Adipocyte (in vitro differentiated cells): Measurements from ENCODE around the gene PPM1F.
A peak's percentile ranks its signal among the peaks of the same experiment; 100 is the strongest.

Experiments used
- DNase-seq: peaks from one replicate; pipeline ENCODE4 v3.0.0-alpha.2; 2015; ENCODE audit warnings: low read depth
- H3K27me3 ChIP-seq: replicated peaks from 2 replicates; pipeline ENCODE4 v1.7.0; 2013; ENCODE audit warnings: mild to moderate bottlenecking, low read length, moderate library complexity; ENCODE audit not compliant: control insufficient read depth, insufficient read depth
- H3K36me3 ChIP-seq: 2 replicates; pipeline ENCODE4 v1.7.0; 2013; ENCODE audit warnings: low read length, mild to moderate bottlenecking, moderate library complexity; ENCODE audit not compliant: control insufficient read depth, insufficient read depth, severe bottlenecking
- H3K4me1 ChIP-seq: 2 replicates; pipeline ENCODE4 v1.7.0; 2013; ENCODE audit warnings: mild to moderate bottlenecking, low read length, moderate library complexity; ENCODE audit not compliant: control insufficient read depth, insufficient read depth
- H3K4me3 ChIP-seq: 2 replicates; pipeline ENCODE4 v1.7.0; 2013; ENCODE audit warnings: mild to moderate bottlenecking, low read length, moderate library complexity
- H3K9ac ChIP-seq: 2 replicates; pipeline ENCODE4 v1.7.0; 2013; ENCODE audit warnings: mild to moderate bottlenecking, low read length, moderate library complexity
- H3K9me3 ChIP-seq: 2 replicates; pipeline ENCODE4 v1.7.0; 2013; ENCODE audit warnings: mild to moderate bottlenecking, low read length, moderate library complexity; ENCODE audit not compliant: control insufficient read depth

The PPM1F gene

DNA sequence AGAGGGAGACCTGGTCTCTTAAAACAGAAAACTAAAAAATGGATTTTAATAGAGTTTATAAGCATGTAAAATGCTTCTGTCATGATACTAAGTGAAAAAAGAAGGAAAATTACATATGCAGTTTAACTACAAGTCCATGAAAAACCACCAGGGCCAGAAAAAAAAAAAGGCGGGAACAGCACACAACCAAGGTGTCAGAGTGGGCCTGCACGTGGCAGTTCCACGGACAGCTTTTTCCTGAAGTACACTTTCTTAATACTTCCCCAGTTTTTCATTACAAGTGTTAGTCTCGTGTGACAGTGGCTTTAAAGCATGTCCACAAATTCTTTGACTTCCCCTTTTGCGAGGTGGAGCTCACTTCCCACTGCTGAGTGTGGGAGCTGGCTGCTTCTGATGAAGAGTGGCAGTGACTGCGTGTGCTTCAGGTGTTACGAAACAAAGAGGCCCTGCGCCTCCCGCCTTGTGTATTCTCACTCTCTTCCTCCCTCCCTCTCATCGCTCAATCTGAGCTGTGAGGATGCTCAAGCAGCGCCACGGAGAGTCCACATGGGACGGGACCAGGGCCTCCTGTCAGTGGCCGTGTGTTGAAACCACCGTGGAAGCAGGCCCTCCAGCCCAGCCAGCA, 16.4 kb downstream of the PPM1F start:
- peak overlapping the region; percentile 98 for H3K9ac ChIP-seq
- peak; percentile 20 for DNase-seq
- peaks cover 37% of the 10 kb centered on the region for H3K4me1 ChIP-seq
- no peaks in the 10 kb centered on the region for H3K27me3 ChIP-seq
- H3K36me3 ChIP-seq: peaks cover 24% of the 10 kb centered on the region
- H3K9me3 ChIP-seq: no peaks in the 10 kb centered on the region
- H3K4me3 ChIP-seq: no peak overlapping the region

DNA sequence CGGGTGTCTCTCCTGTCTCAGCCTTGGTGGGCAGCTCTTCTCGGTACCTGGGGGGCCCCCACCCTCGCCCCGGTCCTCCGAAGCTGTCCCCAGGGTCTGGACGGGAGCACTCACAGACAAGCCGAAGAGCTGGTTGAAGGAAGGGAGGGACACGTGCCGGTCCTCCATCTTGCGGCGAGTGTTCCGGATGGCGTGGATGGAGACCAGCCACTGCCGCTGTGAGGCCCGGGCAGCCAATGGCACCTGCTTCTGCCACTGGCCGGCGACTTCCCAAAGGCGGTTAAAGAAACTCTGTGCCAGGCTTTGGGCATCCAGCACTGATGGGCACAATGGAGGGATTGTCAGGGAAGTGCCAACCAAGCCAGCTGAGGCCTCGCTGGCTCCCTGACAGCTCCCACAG, 18.7 kb downstream of the PPM1F start:
- Histone ChIP-seq H3K4me3 (no peak overlapping the region), H3K4me1 (peaks cover 24% of the 10 kb centered on the region), H3K36me3 (peaks cover 48% of the 10 kb centered on the region), H3K27me3 (no peaks in the 10 kb centered on the region), H3K9me3 (no peaks in the 10 kb centered on the region), H3K9ac (no peak overlapping the region)
- DNase-seq: no peak

DNA sequence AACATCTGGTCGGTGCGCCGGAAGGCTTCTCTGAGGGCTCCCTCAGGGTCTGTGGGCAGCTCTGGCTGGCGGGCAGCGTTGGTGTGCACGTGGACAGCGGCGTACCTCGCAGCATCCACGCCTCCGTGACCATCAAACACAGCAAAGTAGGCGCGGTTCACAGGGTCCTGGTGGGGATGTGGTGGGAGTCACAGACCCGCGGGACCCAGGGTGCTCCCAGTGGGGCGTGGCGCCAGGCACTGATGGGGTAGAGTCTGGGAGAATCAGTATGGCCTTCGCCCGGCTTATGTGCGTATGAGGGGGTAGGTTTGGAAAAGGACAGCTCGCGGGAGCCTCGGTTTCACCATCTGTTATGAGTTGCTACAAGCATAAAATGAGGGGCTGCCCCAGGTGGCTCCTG, 19.2 kb downstream of the PPM1F start:
- no peaks in the 10 kb centered on the region for H3K27me3 ChIP-seq
- peaks cover 19% of the 10 kb centered on the region for H3K4me1 ChIP-seq
- no peaks in the 10 kb centered on the region for H3K9me3 ChIP-seq
- peaks cover 53% of the 10 kb centered on the region for H3K36me3 ChIP-seq
- DNase-seq: no peak
- no peak overlapping the region for H3K4me3 ChIP-seq
- no peak overlapping the region for H3K9ac ChIP-seq

DNA sequence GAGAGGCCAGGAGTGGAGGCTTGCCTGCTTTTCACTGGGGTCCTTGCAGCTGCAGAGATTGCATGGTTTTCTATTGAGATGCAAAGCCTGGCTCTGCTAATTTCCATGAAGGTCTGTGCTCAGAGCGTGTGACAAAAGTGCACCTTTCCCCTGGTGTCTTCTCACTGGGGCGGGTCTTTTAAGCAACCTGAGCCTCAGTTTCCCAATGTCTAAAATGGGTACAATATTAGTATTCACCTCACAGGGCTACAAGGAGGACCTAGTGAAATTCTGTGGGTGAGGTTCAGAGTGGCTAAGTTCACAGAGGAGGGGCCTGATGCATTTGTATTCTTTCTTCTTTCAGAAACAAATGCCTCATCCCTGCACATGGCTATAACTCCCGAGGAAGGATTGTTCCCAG, 20.3 kb downstream of the PPM1F start:
- Histone ChIP-seq H3K9me3 (no peaks in the 10 kb centered on the region), H3K9ac (no peak overlapping the region), H3K27me3 (no peaks in the 10 kb centered on the region), H3K36me3 (peaks cover 57% of the 10 kb centered on the region), H3K4me1 (peaks cover 13% of the 10 kb centered on the region), H3K4me3 (no peak overlapping the region)
- DNase-seq: no peak

DNA sequence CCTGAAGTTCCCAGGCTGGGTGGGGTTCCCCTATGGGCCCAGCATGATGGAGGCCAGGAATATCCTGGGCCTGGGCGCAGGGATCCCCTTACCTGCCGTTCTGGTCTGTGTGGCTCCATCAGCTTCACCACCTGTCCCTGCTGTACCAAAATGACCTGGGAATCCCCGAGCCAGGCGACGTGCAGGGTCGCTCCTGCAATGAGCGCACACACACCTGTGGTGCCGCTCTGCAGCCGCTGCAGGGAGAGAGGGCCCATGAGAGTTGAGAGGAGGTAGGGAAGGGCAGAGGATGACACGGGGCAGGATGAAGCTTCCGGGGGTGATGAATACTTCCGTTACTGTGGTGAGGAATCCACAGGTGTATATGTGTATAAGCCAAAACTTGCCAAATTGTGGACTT, 21.6 kb downstream of the PPM1F start:
- Histone ChIP-seq H3K27me3 (no peaks in the 10 kb centered on the region), H3K4me1 (no peaks in the 10 kb centered on the region), H3K4me3 (no peak overlapping the region), H3K9ac (no peak overlapping the region), H3K9me3 (no peaks in the 10 kb centered on the region), H3K36me3 (peaks cover 65% of the 10 kb centered on the region)
- no peak for DNase-seq

DNA sequence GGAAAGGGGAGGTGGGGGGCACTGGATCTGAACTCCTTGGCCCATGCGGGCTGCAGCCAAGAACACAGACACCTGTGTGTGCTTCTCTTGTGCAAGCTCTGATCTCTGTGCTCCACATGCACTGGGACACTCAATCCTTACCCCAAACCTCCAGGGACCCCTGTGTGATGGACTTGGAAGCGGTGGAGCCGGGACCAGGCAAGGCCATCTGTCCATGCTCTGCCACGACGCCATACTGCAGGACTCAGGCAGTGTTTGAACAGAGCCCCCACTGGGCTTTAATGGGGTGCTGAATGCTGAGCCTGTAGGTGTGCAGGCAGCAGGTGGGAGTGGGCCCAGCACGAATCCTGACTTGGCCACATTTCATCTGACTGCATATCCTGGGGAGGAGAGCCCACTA, 23.4 kb downstream of the PPM1F start:
- peaks cover 65% of the 10 kb centered on the region for H3K36me3 ChIP-seq
- DNase-seq: no peak

DNA sequence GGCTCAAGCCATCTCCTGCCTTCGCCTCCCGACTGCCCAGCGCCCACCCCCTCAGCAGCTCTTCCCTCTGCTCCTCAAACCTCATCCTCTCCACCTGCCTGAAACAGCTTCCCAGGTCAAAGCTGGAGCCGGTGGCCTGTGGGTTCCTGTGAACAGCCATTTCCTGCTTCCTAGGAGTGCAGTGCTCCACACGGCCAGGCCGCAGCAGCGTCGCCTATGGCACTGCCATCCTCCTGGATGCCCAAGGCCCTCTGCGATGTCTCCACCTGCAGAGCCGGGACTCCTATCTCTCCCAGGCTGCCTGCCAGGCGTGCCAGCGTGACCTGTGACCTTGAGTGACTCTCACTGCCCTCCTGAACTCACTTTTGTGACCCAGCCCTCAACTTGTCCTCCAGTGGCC, 24.6 kb downstream of the PPM1F start:
- DNase-seq: no peak
- Histone ChIP-seq H3K9ac (no peak overlapping the region), H3K4me1 (no peaks in the 10 kb centered on the region), H3K4me3 (no peak overlapping the region), H3K9me3 (no peaks in the 10 kb centered on the region), H3K36me3 (peaks cover 54% of the 10 kb centered on the region), H3K27me3 (no peaks in the 10 kb centered on the region)

More for the DNA sequence above, 23.4 kb downstream of the PPM1F start:
- no peaks in the 10 kb centered on the region for H3K4me1 ChIP-seq
- H3K9me3 ChIP-seq: no peaks in the 10 kb centered on the region
- no peak overlapping the region for H3K9ac ChIP-seq
- no peaks in the 10 kb centered on the region for H3K27me3 ChIP-seq
- H3K4me3 ChIP-seq: no peak overlapping the region

DNA sequence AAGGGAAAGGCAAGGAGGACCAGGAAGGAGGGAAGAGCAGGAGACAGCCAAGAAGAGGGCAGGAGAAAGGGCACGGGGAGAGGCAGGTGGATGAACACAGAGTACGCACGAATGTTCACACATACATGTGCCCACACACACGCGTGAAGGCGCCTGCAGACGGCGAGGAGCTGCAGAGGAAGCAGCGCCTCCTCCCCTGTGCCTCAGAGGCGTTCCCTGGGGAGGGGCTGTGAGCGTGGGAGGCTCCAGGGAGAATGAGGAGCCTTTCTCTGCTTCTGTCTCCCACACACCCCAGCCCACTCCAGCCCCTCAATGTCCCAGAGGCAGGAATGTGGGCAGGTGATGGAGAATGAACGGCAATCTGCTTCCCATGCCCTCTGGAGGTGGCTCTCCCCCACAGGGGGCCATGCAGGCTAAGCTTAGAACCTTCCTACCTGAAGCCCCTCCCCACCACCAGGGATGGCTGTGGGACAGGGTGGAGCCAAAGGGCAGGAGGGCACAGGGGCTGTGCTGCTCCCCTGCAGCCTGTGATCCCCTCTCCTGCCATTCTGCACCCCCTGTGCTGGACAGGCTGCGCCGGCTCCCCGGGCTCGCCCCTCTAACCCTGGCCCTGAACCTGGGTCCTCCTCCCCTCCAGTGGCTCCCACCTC, 25.3 kb downstream of the PPM1F start:
- Histone ChIP-seq H3K9me3 (no peaks in the 10 kb centered on the region), H3K36me3 (peaks cover 47% of the 10 kb centered on the region), H3K27me3 (no peaks in the 10 kb centered on the region), H3K4me3 (no peak overlapping the region), H3K9ac (no peak overlapping the region), H3K4me1 (no peaks in the 10 kb centered on the region)
- no peak for DNase-seq

DNA sequence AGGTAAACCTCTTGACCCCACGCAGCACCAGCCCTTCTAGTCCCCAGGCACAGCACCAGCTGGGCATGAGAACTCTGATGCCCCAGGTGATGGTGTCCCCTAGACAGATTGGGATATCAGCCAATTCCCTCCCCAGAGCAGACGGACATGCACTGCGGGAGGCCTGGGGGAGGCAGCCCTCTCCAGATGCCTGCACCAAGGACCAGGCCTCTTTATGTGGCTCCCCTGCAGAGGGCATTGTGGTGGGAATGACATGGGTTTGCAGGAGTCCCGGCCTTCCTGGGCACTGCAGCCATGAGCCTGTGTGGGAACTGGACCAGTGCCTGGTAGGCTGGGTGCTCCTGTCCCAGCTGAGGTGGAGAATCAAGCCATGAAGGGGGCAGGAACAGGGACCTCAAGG, 25.9 kb downstream of the PPM1F start:
- Histone ChIP-seq H3K27me3 (no peaks in the 10 kb centered on the region), H3K36me3 (peaks cover 44% of the 10 kb centered on the region), H3K9me3 (no peaks in the 10 kb centered on the region), H3K4me1 (no peaks in the 10 kb centered on the region), H3K9ac (no peak overlapping the region), H3K4me3 (no peak overlapping the region)
- no peak for DNase-seq

DNA sequence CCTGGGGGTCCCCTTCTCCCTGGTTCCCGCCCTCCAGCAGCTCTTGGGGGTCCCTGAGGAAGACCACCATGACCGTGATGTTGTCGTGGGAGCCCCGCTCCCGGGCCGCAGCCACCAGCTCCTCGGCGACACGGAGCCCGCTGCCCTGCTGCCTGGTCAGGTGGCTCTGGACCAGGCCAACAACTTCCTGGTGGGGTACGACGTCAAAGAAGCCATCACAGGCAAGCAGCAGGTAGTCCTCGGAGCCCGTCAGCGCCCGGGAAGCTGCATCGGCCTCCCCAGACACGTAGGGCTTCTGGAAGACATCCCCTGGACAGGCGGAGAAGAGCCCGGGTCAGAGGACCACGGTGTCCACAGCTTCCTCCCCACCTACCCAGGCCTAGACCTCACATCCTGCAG, 29.5 kb downstream of the PPM1F start:
- no peak for DNase-seq
- Histone ChIP-seq H3K9ac (no peak overlapping the region), H3K4me1 (peaks cover 3% of the 10 kb centered on the region), H3K9me3 (no peaks in the 10 kb centered on the region), H3K36me3 (peaks cover 17% of the 10 kb centered on the region), H3K4me3 (no peak overlapping the region), H3K27me3 (no peaks in the 10 kb centered on the region)

DNA sequence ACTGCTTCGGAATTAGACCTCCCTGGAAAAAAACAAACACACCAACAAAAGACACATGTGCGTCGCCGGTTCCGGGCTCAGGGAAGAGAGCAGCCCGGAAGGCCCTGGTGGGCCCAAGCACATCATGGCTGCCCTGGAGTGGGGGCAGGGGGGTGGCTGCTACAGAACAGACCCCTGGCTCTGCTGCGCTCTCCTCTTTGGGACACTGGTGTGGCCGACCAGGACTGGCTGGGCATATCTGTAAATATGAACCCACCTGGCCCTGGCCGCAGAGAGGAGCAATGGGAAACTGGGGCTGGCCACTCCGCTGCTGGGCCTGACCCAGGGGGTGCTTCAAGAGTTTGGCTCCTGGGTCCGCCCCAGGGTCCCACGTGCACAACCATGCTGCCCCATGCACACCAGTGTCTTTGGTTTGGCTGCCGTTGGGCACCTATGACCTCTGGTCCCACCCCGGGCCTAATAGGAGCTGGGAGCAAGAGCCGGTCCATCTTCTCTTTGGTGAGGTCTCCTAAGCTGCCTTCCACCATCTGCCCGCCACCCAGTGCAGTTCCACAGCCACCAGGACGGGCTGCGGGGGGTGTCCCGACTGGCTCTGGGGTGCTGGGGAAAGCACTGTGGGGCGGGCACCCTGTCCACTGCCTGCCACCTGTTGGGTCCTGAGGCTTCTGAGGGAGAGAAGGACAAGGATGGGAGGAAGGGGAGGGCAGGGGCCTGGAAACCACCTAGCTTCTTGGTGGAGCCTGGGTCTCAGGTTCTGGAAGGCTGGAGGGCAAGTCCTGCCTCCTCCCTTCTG, 30.1 kb downstream of the PPM1F start:
- H3K9ac ChIP-seq: no peak overlapping the region
- H3K4me1 ChIP-seq: peaks cover 3% of the 10 kb centered on the region
- no peak for DNase-seq

More for the DNA sequence above, 30.1 kb downstream of the PPM1F start:
- H3K36me3 ChIP-seq: peaks cover 15% of the 10 kb centered on the region
- H3K27me3 ChIP-seq: no peaks in the 10 kb centered on the region
- no peaks in the 10 kb centered on the region for H3K9me3 ChIP-seq
- H3K4me3 ChIP-seq: no peak overlapping the region
